ENCODE measurements around the gene CSNK1G1. TPM values are rescaled to one million over a fixed set of nuclear protein-coding genes. Genes with fewer than 3 reads are reported as not detected.
"Not testable (repeated sequence)": the region's sequence is repeated elsewhere in the genome, so short reads cannot be mapped to it uniquely, and the experiment has no call there.

CSNK1G1 gene
- total and polyA plus RNA-seq, 2 of the 8 experiments (the other 6 are each of a cell fraction or from before 2014, with no cell fraction given), result 6.0 to 12.9 TPM

- not testable (repeated sequence) for H3K4me2 ChIP-seq (ENCODE audit: insufficient read depth in 1 of 2, low read depth in 2 of 2, low read length in 2 of 2); H3K79me2 ChIP-seq (ENCODE audit: control insufficient read depth in 1 of 2, insufficient read depth in 2 of 2, low read length in 2 of 2); H3K23me2 ChIP-seq (ENCODE audit: low read depth, low read length); H3K4me3 ChIP-seq (ENCODE audit: extremely low read depth in 1 of 4, insufficient read depth in 2 of 4, low read depth in 3 of 4, low read length in 4 of 4); H2BK5ac ChIP-seq (ENCODE audit: low read depth, low read length); H4K8ac ChIP-seq (ENCODE audit: extremely low read depth, insufficient read depth, low read length); H3K9ac ChIP-seq (replicated peaks in 1 of 4; ENCODE audit: extremely low read depth in 1 of 4, low read depth in 3 of 4, low read length in 3 of 4); H4K5ac ChIP-seq (ENCODE audit: insufficient read length, low read depth, low read length); H2BK120ac ChIP-seq (replicated peaks; ENCODE audit: low read depth, low read length); H2AFZ ChIP-seq (ENCODE audit: low read length); H3K18ac ChIP-seq (ENCODE audit: extremely low read depth, low read length); H3K56ac ChIP-seq (replicated peaks; ENCODE audit: insufficient read length, low read depth, low read length); FAIRE-seq; H2BK12ac ChIP-seq (ENCODE audit: low read depth, low read length); H3K4me1 ChIP-seq (replicated peaks in 1 of 4; ENCODE audit: control insufficient read depth in 3 of 4, insufficient read depth in 4 of 4, low read length in 3 of 4); H4K91ac ChIP-seq (replicated peaks; ENCODE audit: insufficient read length, low read length); H3K27me3 ChIP-seq (replicated peaks in 1 of 4; ENCODE audit: control insufficient read depth in 3 of 4, extremely low read depth in 1 of 4, insufficient read depth in 3 of 4, low read length in 3 of 4); DNase-seq (ENCODE audit: low read depth in 1 of 2, low spot score in 2 of 2); H4K20me1 ChIP-seq (replicated peaks in 1 of 2; ENCODE audit: control insufficient read depth in 1 of 2, insufficient read depth in 2 of 2, low read length in 2 of 2); H3K79me1 ChIP-seq (ENCODE audit: low read depth, low read length); H3K9me3 ChIP-seq (ENCODE audit: insufficient read depth in 2 of 2, low read depth in 1 of 2, low read length in 1 of 2); H3K27ac ChIP-seq (ENCODE audit: low read depth, low read length); H2BK20ac ChIP-seq (ENCODE audit: low read length); H2BK15ac ChIP-seq (ENCODE audit: low read length); H3K4ac ChIP-seq (replicated peaks; ENCODE audit: insufficient read length, low read depth, low read length); H3K23ac ChIP-seq (ENCODE audit: insufficient read length); H2AK5ac ChIP-seq (ENCODE audit: low read depth, low read length); H3K14ac ChIP-seq (ENCODE audit: insufficient read length)
- POLR2A ChIA-PET (ENCODE audit: partially characterized antibody), result interaction anchor here (1.3 to 2.3 kb wide), 2 partner anchors 9 to 14 kb away, joined by 3 to 8 read pairs; partner anchors contain the start of gene PCLAF
- WGBS, 2 experiments (ENCODE audit: extremely low coverage in 1 of 2, insufficient coverage in 1 of 2, insufficient read length in 1 of 2, insufficient replicate concordance in 2 of 2, low coverage in 1 of 2, low lambda C conversion rate in 2 of 2, missing lambda C conversion rate in 1 of 2), result 89% methylated on average over 8 of the region's 8 CpGs; no CpG with 5 or more reads in 1 of the 2 experiments
- peaks cover 3 to 30% (median 15%) of the 10 kb centered on the region in 4 experiments; a peak in 5 of 8 replicates for H3K36me3 ChIP-seq (ENCODE audit: control insufficient read depth in 2 of 4, insufficient read depth in 4 of 4, low read length in 3 of 4)
- CTCF ChIA-PET (ENCODE audit: partially characterized antibody), result interaction anchor here (0.6 kb wide), 1 partner anchor 22 kb away, joined by 3 read pairs; no protein-coding TSS in a partner anchor
Measured at GRCh38 chr15:64371383-64371782, 15.4 kb upstream of the CSNK1G1 start.
